NCI-H146 (cell line): ENCODE measurements around the gene BMP3.
A peak's percentile ranks its signal among the peaks of the same experiment; 100 is the strongest.
"Not testable (repeated sequence)": the region's sequence is repeated elsewhere in the genome, so short reads cannot be mapped to it uniquely, and the experiment has no call there.

Experiments
- DNase-seq: peaks from one replicate; lab custom pipeline; 2025; lab: John Stamatoyannopoulos, UW

Gene BMP3, protein sequence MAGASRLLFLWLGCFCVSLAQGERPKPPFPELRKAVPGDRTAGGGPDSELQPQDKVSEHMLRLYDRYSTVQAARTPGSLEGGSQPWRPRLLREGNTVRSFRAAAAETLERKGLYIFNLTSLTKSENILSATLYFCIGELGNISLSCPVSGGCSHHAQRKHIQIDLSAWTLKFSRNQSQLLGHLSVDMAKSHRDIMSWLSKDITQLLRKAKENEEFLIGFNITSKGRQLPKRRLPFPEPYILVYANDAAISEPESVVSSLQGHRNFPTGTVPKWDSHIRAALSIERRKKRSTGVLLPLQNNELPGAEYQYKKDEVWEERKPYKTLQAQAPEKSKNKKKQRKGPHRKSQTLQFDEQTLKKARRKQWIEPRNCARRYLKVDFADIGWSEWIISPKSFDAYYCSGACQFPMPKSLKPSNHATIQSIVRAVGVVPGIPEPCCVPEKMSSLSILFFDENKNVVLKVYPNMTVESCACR

DNA sequence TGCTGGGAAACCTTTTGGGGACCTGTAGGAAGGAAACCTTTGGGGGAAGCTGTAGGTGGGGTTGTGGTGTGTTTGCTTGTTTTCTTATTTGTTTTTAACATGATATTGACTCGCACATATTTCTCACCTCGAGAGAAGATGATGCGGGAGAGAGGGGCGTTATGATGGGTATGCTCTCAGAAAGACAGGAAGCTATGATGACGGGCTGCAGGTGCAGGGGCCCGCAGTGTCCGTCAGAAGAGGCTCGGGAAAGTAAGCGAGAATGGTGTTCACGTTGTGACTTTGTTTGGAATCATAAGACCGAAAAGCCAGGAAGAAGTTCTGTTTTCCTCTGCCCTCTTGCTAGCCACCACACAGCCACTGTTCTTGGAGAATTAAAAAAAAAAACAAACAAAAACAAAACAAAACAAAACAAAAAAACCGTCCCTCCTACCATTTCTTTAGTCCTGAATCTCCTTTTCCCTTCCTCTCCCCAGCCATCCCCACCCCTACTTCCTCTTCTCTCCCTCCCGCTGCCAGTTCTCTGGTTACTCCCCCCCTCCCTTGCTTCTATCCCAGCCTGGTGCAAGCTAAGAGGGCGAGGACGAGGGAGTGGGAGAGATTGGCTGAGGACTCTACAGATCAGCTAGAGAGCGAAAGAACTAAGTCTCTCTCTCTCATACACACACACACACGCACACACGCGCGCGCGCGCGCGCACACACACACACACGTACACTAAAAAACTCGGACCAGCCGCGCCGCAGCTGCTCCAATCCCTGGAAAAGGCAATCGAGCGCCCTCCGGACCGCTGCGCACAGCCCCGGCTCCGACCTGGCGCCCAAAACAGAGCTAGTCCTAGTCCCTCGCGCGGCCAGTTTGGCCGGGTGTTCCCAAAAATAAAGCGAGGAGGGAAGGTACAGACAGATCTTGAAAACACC, at the start of gene BMP3:
BMP3 (plus strand) TSS at position 648 of the 920 bp plus-strand sequence. CDS start 577 bp downstream, outside the sequence.
- peak; percentile 70 for DNase-seq

DNA sequence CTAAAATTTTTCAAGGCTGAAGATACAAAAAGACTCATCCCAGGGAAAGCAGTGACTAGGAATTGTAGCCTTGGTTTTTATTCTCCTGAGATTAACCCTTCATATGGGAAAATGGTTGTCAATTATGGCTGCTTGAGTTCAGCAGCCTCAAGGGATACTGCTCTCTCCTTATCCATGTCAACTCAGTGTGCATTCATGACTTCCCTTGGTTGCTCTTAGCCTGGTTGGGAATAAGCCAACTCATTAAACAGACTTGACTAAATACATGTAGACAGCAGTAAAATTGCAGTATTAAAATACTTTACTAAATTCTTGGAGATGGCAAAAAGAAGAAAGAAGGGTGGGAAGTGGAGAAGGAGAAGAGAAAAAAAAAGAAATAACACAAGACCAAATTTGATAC, 44.5 kb upstream of the BMP3 start:
- no peak for DNase-seq

DNA sequence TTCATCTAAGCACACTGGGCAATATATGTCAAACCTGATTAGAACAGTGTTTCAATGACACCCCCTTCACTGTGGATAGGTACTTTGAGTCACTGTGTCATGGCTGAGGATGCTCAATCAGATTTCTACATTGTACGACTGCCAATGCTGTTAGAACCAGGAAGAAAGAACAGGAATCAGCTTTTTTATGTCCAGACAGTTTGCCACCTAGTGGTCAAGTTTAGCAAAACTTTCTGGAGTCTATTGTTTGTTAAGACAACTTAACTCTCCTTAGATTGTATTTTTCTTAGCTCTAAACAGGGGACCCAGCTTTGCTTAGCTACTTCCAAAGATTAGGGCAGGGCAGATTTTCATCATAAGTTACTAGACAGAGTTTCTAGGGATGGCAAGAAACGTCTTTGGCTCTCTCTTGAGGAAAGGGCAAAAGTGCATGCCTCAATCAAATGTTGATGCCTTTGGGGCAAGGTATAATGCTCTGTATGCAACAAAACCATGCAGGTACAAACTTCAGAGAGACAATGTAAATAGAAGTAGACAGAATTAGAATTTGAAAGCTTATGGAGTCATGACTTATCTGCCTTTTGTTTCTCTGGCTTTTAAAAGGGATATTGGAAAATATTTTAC, 40.5 kb upstream of the BMP3 start:
- peak; percentile 56 for DNase-seq

DNA sequence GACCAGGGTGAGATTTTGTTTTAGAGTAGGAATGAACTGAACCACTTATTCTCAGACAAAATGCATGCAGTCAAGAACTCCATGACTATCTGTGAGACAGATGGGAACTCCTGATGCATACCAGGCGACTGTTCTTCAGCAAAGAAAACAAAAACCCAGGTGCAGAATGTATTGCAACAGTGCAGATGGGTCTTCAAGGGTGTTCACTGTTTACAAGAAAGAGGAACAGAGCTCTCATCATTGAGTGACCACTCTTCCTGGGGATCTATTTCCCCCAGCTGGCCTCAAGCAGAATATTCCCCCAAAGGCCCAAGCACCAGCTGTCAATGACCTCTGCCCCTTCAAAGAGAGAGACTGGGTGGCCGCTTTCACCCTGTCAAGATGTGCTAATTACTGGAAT, 39.7 kb upstream of the BMP3 start:
- no peak for DNase-seq

DNA sequence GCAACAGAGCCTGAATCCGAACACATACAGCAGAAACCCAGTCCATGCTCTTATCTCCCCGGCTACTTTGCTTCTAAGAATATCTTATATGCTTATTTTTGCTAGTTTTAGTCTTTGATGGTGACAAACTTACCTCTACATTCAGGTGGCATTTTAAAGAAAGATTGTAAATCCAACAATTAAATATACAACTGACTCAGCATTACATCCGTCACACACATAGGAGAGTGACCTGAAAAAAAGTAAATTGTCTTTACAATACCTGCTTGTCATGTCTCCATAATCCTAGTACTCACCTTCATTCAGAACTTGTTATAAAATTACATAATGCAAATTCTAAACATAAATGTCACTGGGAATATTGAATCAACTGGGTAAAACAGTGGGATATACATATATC, 30.6 kb upstream of the BMP3 start:
- DNase-seq: no peak

DNA sequence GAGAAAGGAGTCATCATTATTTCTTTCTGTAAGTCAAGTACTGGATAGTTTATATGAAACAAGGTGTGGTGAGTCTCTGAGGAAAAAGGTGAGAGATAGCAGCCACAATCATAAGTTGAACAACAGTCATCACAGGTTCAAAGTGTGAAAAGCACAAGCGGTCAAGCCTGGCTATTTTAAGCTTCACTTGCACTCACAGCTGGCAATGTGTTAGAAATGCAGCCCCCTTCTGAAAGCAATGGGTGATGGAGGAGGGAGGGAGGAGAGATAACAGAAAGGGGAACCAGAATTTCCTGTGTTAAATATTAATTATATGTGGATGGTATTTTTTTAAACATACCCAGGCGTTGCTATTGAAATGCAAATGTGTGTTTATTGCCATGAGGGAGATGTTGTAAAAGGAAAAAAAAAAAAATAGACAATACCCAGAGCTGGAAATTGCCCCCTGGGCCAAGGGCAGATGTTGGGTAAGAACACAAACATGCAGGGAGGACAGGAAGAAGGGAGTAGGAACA, 26.9 kb upstream of the BMP3 start:
- no peak for DNase-seq

DNA sequence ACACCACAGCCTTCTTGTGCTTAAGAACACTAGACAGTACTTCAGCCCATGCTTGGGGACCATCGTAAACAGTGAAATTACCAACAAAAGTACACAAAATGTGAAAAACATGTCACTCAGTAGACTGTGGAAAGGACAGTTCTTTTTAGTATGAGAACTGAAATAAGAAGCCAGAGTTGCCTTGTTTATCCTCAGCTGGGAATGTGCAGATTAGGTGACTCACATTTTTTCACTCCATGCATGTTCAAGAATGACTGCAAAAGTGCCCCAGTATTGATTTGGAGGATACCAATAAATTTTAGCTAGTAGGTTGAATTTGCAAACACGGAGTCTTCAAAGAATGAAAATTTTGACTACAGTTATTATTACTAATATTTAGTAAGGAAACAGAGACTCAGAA, 23.1 kb upstream of the BMP3 start:
- DNase-seq: no peak

DNA sequence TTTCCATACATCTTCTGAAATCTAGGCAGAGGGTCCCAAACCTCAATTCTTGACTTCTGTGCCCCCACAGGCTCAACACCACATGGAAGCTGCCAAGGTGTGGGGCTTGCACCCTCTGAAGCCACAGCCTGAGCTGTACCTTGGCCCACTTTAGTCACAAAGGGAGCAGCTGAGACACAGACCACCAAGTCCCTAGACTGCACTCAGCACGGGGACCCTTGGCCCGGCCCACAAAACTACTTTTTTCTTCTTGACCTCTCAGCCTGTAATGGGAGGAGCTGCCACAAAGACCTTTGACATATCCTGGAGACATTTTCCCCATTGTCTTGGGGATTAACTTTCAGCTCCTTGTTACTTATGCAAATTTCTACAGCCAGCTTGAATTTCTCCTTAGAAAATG, 13.9 kb upstream of the BMP3 start:
- not testable (repeated sequence) for DNase-seq

DNA sequence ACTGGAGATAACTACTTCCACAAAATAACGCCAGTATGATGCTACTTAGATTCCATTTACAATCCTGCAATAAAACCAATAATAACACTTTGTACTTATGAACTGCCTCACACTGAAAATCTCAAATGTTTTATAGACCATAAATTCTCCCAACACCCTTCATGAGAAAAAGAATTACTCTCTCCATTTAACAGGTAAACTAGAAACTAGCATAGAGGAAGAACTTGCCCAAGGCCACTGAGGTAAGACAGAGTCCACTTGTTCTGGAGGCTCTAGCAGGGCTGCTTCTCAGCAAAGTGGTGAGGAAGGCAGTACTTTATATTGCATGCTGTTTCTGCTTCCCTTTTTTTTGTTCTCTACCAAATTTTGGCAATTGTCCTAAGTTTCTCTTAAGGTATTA, 11.5 kb upstream of the BMP3 start:
- DNase-seq: no peak

DNA sequence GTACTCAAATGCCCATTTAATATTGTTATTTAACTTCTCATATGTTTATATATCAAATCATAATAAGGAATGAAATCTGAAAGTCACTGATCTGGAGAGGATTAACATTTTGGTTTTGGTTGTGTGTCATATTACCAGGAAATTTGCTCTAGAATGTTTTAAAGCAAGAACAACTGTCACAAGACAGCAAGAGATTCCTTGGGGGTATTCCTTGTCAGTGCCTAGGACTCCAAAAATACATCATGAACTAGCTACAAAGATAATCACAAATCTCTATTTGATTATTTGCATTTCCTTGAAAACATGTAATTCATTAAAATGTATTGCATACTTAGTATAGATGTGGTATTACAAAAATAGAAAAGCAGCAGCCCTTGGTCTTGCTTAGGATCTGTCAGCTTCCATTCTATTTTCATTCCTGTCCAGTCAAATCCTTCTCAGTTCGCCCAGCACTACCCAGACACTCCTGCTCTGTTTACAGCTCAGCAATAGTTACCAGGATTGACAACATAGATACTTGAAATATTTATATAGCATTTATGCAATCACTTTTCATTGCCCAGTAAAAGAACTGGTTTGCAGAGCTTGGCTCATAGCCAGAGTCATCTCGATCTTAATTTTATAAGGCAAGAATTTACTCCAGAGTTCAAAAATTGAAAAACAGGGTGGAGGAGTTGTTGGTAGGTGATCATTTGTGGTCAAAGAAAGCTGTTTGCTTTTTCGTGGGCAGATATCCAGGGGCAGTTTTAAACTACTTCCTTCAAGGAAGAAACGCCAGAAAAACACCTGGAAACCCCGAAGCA, 9.2 kb upstream of the BMP3 start:
- peak; percentile 3 for DNase-seq

DNA sequence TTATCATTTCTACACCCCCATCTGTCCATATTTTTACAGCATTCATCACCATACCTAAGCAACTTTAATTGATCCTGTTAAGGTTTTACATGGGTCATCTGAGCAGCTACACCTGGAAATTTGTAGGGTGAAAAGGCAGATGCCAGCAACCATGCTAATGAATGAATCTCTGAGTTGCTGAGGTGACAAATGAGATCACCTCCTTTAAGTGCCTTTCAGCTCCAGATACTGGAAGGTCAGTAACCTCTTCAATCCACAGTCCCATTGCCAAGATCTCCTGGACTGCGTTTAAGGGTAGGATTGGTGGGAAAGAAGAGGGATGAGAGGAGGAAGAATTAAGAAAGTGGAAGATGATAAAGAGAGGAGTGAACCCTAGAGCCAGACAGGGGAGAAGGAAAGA, 8.5 kb upstream of the BMP3 start:
- peak; percentile 2 for DNase-seq

DNA sequence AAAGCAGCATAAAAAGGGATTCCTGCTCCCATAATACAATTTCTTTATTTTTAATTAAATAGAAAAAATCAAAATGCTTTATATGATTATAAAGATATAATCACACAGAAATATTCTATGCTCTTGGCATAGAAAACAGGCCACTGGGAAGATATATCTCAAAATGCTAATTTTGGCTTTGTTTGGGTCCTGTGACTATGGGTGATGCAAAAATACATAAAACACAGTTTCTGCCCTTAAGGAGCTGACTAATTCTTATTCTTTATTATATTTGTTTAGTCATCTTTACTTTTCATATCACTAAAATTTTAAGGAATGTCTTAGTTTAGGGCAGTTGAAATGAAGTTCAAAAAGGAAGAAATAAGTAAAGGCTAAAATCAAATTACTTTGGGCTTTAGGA, 7.0 kb upstream of the BMP3 start:
- no peak for DNase-seq

DNA sequence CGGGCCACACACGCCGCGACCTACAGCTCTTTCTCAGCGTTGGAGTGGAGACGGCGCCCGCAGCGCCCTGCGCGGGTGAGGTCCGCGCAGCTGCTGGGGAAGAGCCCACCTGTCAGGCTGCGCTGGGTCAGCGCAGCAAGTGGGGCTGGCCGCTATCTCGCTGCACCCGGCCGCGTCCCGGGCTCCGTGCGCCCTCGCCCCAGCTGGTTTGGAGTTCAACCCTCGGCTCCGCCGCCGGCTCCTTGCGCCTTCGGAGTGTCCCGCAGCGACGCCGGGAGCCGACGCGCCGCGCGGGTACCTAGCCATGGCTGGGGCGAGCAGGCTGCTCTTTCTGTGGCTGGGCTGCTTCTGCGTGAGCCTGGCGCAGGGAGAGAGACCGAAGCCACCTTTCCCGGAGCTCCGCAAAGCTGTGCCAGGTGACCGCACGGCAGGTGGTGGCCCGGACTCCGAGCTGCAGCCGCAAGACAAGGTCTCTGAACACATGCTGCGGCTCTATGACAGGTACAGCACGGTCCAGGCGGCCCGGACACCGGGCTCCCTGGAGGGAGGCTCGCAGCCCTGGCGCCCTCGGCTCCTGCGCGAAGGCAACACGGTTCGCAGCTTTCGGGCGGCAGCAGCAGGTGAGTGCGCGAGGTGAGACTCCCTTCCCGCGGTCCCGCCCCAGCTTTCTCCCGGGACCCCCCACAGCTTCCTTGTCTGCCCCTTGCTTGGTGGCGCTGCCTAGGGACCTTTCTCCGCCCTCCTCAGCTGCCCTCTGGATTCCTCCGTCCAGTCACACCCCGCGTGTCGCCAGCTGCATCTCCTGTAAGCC, 678 bp downstream of the BMP3 start:
- peak; percentile 84 for DNase-seq

DNA sequence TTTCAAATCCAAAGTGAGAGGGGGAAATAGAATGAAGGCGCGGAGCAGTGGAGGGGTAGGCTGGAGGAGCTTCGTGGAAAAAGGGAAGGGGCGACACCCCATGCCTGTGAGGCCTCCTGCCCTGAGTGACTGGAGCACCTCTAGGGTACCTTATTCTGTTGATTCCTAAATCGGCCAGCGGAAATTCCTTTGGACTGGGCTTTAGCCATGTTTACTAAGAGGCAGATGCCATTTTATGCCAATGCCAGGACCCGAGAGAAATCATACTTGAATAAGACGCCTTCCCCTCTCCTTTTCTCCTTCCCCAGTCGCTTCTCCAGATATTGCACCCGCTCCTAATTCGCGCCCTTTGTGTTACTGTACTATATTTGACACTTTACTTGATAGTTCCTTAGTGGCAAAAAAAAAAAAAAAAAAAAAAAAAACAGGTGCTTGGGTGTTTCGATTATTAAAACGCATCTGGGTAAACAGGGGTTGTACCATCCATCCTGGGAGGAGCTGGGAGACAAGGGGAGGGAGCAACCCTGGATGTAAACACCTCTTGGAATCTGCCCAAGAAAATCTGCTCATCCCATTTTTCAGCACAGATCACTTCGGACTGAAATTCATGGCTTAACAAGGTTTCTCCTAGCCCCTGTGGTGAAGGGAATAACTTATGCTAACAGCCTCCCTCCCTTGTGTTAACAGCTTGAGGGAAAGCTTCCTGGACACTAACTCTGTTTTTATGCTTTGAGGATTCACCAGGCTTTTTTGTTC, 1.5 kb downstream of the BMP3 start:
- peak; percentile 32 for DNase-seq

DNA sequence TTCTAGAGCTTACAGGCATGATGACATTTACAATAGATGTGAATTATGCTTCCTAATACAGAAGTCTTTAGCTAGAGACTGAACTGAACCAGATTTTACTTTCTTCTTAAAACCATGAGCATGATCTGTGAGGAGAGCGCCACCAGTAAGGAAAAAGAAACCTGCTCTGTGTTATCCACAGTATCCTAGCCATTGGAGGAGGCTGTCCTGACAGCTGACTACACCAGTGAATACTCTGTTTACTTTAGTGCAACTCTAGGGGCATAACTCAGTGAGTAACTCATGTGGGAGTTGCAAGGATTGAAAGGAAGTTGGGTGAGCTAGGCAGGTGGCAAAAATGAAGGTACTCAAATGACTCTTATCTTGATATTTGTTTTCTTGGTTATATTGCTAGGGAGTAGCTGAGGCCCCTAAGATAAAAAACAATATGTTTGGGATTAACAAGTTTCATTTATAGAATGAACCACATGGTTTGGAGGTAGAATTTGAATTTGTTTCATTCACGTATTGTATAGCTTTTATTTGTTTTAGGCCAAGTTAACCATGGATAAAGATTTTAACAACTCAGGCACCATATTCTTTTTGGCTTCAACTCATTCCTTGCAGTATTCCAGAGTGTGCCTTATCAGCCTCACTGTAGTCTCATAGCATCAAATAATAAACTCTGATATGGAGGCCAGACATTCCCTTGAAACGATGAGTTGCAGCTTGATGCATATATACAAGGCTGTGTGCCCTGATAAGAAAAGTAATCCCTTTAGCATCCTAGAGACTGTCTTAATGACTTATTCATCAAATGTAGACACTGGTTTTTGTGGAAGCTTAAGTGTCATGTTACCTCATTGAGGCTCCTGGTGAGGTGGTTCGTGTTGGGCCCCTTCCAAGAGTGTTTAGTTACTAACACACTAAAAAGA, 2.5 kb downstream of the BMP3 start:
- no peak for DNase-seq

DNA sequence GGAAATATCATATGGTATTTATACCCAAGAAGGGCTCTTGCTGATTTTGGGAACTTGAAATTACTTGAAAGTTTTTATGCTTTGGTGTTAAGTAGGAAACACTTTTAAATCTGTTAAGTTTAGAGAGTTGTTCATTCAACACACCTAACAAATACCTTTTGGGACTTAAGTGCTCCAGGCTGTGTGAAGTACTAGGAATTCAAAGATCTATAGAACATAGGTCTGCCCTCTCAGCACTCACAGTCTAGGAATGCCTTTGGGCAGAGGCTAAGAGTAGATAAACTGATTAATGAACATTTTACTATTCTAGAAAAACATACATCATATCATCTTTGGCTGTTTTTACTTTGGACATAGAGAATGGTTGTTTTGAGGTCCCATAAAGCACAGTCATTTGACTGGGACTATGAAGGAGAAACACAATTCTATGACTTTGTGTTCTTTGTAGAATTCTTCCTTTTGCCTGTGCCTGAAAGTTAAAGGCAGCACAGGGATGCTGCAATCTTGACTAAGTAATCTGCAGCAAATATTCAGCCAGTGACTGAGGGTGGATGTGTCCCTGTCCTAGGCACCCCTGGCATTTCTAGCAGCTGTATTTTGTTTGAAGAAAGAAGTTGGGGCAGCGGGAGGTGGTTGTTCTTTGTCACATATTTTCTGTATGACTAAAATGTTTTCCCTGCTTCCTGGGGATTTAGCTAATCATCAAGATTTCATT, 8.3 kb downstream of the BMP3 start:
- DNase-seq: no peak

DNA sequence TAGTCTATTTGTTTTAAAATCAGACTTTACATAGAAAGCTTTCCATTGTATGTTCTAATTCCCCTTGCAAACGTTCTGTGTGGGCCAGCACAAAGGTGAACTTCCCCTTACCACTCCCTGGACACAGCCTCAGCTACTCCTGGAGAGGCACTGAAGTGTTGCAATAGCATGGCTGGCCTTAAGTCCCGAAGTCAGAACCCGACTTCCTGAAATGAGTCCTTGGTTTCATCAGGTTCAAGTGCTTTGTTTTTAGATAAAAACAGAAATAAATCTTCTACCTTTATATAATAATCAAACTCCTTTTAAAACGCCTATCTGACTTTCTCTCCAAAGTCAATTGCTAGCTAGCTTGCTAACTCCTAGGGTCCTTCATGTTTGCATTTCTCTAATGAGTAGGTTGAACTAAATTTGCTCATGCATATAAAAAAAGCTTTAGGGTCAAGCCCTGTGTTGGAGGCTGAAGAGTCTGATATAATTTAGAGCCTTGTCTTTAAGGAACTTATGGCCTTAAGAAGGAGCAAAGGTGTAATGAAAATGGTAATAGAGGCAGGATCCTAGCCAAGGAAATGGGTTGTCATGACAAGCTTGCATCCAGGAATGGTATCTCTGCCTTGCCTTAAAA, 9.0 kb downstream of the BMP3 start:
- no peak for DNase-seq
